H1 (cell line): ENCODE measurements around the gene BRSK2. TPM values are rescaled to one million over a fixed set of nuclear protein-coding genes. Genes with fewer than 3 reads are reported as not detected.

ENCODE experiments used
- KDM1A ChIP-seq: fragments of 200-600, 300-600 bp; sonication (generic); IDR thresholded peaks from 2 replicates; pipeline ENCODE4 v1.7.1; 2016; ENCODE audit warnings: mild to moderate bottlenecking, low read length, borderline replicate concordance
- PHF8 ChIP-seq: fragments of 200-600 bp; sonication (generic); conservative IDR thresholded peaks from 2 replicates; pipeline ENCODE4 v1.7.1; 2012; ENCODE audit warnings: low read depth, mild to moderate bottlenecking, inconsistent platforms, low read length, moderate library complexity
- POLR2A ChIP-seq, 2 experiments: IDR thresholded peaks; 1 replicate in 1 of 2; 2 replicates in 1 of 2; pipeline ENCODE4 v1.6.1; 2011; ENCODE audit warnings: low read depth in 2 of 2, low read length in 2 of 2, mild to moderate bottlenecking in 2 of 2; ENCODE audit errors: control extremely low read depth in 1 of 2
- SRF ChIP-seq: IDR thresholded peaks from 2 replicates; pipeline ENCODE4 v1.6.1; 2011; ENCODE audit warnings: mild to moderate bottlenecking, low read depth, low read length, moderate library complexity
- polyA plus RNA-seq, 7 experiments: library from polyadenylated mRNA; depleted of rRNA in 3 of 7; stranded (reverse) in 5 of 7; unstranded in 2 of 7; fragments of >200 nt in 5 of 7; fragments of 200-250 nt in 2 of 7; gene quantifications; 1 replicate in 5 of 7; 2 replicates in 1 of 7; 4 replicates in 1 of 7; pipeline versions ENCODE4 v1.2.1 to v1.2.3, GENCODE V29; 2011 to 2013; ENCODE audit warnings: missing spikeins in 2 of 7, mixed read lengths in 2 of 7
- total RNA-seq: library from RNA; stranded (reverse); fragmentation: NEBNext Ultra II Directional; extraction: Animal tissue kit (Norgen Biotek cat#: 25700); gene quantifications from 2 replicates; pipeline ENCODE4 v1.2.1, GENCODE V29; 2021
- TF ChIP-seq, protein P1 (sequence below): fragments of 300-600 bp; sonication (generic); IDR thresholded peaks from 2 replicates; pipeline ENCODE4 v1.7.1; 2012; ENCODE audit warnings: low read length, moderate library complexity, mild to moderate bottlenecking, inconsistent platforms; ENCODE audit not compliant: insufficient replicate concordance
- TF ChIP-seq, protein P2 (sequence below): IDR thresholded peaks from 2 replicates; pipeline ENCODE4 v1.6.1; 2012; ENCODE audit warnings: low read length, inconsistent platforms

BRSK2 gene
- total and polyA plus RNA-seq, 2 of the 8 experiments (the other 6 are each of a cell fraction or from before 2014, with no cell fraction given) = 17.3 to 27.1 TPM

- TF ChIP-seq KDM1A (no peak), POLR2A (IDR thresholded peaks at IDR 0.05; ENCODE audit: control extremely low read depth in 1 of 2, low read depth in 2 of 2, low read length in 2 of 2) (no peak), PHF8 (no peak), SRF (no peak)
- TF ChIP-seq, protein P1, sequence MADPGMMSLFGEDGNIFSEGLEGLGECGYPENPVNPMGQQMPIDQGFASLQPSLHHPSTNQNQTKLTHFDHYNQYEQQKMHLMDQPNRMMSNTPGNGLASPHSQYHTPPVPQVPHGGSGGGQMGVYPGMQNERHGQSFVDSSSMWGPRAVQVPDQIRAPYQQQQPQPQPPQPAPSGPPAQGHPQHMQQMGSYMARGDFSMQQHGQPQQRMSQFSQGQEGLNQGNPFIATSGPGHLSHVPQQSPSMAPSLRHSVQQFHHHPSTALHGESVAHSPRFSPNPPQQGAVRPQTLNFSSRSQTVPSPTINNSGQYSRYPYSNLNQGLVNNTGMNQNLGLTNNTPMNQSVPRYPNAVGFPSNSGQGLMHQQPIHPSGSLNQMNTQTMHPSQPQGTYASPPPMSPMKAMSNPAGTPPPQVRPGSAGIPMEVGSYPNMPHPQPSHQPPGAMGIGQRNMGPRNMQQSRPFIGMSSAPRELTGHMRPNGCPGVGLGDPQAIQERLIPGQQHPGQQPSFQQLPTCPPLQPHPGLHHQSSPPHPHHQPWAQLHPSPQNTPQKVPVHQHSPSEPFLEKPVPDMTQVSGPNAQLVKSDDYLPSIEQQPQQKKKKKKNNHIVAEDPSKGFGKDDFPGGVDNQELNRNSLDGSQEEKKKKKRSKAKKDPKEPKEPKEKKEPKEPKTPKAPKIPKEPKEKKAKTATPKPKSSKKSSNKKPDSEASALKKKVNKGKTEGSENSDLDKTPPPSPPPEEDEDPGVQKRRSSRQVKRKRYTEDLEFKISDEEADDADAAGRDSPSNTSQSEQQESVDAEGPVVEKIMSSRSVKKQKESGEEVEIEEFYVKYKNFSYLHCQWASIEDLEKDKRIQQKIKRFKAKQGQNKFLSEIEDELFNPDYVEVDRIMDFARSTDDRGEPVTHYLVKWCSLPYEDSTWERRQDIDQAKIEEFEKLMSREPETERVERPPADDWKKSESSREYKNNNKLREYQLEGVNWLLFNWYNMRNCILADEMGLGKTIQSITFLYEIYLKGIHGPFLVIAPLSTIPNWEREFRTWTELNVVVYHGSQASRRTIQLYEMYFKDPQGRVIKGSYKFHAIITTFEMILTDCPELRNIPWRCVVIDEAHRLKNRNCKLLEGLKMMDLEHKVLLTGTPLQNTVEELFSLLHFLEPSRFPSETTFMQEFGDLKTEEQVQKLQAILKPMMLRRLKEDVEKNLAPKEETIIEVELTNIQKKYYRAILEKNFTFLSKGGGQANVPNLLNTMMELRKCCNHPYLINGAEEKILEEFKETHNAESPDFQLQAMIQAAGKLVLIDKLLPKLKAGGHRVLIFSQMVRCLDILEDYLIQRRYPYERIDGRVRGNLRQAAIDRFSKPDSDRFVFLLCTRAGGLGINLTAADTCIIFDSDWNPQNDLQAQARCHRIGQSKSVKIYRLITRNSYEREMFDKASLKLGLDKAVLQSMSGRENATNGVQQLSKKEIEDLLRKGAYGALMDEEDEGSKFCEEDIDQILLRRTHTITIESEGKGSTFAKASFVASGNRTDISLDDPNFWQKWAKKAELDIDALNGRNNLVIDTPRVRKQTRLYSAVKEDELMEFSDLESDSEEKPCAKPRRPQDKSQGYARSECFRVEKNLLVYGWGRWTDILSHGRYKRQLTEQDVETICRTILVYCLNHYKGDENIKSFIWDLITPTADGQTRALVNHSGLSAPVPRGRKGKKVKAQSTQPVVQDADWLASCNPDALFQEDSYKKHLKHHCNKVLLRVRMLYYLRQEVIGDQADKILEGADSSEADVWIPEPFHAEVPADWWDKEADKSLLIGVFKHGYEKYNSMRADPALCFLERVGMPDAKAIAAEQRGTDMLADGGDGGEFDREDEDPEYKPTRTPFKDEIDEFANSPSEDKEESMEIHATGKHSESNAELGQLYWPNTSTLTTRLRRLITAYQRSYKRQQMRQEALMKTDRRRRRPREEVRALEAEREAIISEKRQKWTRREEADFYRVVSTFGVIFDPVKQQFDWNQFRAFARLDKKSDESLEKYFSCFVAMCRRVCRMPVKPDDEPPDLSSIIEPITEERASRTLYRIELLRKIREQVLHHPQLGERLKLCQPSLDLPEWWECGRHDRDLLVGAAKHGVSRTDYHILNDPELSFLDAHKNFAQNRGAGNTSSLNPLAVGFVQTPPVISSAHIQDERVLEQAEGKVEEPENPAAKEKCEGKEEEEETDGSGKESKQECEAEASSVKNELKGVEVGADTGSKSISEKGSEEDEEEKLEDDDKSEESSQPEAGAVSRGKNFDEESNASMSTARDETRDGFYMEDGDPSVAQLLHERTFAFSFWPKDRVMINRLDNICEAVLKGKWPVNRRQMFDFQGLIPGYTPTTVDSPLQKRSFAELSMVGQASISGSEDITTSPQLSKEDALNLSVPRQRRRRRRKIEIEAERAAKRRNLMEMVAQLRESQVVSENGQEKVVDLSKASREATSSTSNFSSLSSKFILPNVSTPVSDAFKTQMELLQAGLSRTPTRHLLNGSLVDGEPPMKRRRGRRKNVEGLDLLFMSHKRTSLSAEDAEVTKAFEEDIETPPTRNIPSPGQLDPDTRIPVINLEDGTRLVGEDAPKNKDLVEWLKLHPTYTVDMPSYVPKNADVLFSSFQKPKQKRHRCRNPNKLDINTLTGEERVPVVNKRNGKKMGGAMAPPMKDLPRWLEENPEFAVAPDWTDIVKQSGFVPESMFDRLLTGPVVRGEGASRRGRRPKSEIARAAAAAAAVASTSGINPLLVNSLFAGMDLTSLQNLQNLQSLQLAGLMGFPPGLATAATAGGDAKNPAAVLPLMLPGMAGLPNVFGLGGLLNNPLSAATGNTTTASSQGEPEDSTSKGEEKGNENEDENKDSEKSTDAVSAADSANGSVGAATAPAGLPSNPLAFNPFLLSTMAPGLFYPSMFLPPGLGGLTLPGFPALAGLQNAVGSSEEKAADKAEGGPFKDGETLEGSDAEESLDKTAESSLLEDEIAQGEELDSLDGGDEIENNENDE = no peak
- TF ChIP-seq, protein P2, sequence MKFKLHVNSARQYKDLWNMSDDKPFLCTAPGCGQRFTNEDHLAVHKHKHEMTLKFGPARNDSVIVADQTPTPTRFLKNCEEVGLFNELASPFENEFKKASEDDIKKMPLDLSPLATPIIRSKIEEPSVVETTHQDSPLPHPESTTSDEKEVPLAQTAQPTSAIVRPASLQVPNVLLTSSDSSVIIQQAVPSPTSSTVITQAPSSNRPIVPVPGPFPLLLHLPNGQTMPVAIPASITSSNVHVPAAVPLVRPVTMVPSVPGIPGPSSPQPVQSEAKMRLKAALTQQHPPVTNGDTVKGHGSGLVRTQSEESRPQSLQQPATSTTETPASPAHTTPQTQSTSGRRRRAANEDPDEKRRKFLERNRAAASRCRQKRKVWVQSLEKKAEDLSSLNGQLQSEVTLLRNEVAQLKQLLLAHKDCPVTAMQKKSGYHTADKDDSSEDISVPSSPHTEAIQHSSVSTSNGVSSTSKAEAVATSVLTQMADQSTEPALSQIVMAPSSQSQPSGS = no peak
Observed at GRCh38 chr11:1436468-1437039, 46.8 kb downstream of the BRSK2 start (continued).
